HTERT RPE-1 (cell line): Measurements from ENCODE around the gene PDE4A.

Source experiments
- in situ Hi-C: fragments of 300-500 bp; cut with MboI; formaldehyde crosslinking; loops from 4 replicates; pipeline ENCODE4 v1.14.3; 2020; ENCODE audit warnings: low sequenced_read_pairs

Gene PDE4A

DNA sequence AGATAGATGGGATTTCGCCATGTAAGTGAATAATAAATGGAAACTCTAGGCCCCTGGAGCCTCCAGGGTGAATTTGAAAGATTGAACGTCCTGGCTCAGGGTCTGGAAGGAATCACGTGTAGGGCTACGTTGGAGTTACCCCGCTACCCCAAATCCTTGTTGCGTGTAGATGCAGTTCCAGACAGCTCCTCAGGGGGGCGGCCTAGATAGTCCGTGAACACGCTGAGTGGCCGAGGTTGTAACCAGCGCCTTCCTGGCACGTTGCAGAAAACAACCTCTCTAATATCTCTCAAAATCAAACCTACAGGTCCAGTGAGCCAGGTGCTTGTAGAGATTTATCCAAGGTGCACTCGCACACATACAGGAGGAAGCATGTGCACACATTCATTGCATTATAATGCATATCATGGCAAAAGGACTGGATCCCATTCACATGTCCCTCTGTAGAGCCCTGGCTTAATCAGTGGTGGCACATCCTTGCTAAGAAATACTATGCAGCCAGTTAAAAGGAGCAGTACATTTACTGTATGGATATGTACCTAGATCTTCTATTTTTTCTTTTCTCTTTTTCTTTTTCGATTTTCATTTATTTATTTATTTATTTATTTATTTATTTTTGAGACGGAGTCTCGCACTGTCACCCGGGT, 85.4 kb downstream of the PDE4A start:
- in situ Hi-C loops, result no loop called here

DNA sequence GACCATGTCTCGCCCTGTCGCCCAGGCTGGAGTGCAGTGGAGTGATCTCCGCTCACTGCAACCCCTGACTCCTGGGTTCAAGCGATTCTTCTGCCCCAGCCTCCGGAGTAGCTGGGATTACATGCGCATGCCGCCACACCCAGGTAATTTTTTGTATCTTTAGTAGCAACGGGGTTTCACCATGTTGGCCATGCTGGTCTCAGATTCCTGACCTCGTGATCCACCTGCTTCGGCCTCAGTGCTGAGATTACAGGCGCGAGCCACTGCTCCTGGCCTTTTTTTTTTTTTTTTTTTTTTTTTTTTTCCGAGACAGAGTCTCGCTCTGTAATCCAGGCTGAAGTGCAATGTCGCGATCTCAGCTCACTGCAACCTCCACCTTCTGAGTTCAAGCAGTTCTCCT, 87.7 kb downstream of the PDE4A start:
- in situ Hi-C loops, result no loop called here

DNA sequence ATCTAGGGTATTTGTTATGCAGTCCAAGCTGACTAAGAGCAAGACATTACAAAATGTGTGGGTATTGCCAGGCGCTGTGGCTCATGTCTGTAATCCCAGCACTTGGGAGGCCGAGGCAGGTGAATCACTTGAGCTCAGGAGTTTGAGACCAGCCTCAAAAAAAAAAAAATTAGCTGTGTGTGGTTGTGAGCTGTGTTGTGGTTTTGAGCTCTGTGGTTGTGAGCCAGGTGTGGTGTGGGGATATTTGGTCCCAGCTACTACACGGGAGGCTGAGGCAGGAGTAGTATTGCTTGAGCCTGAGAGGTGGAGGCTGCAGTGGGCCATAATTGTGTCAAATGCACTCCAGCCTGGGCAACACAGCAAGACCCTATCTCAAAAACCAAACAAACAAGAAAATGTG, 88.4 kb downstream of the PDE4A start:
- in situ Hi-C loops, result no loop called here

DNA sequence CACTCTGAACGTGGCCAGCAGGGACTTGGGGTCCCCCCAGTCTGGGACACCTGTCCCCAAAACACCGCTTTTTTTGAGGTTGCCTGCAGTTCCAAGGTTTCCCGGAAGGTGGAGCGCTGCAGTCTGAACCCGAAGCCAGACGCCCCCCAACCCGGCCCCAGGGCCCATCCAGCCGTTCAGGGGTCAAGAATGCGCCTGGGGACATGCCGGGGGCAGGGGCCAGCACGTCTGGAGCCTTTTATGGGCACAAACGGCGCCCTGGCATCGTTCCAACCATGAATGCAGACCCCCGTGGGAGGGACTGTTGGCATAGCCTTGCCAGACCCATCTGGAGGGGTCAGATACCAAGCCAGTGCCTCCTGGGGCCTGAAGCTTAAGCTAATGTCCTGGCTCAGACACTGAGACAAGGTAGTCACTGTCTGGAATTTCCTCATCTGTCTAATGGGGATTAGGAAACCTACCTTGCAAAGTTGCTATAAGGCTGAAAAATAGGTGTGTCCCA, 90.0 kb downstream of the PDE4A start:
- in situ Hi-C loops, result no loop called here

DNA sequence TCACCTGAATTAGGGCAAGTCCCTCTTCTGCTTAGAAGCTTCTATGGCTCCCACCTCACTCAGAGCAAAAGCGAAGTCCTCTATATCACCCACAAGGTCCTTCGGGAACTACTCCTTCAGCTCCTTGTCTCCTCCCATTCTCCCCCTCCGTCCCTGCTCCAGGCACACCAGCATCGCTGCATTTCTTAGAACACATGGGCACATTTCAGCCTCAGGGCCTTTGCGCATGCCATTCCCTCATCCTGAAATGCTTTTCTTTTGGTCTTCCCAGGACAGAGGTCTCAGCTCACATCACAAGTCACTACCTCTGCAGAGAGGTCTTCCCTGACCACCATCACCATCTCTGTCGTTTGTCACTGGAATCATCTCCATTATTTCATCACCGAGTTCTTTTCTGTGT, 92.9 kb downstream of the PDE4A start:
- in situ Hi-C loops, result no loop called here

DNA sequence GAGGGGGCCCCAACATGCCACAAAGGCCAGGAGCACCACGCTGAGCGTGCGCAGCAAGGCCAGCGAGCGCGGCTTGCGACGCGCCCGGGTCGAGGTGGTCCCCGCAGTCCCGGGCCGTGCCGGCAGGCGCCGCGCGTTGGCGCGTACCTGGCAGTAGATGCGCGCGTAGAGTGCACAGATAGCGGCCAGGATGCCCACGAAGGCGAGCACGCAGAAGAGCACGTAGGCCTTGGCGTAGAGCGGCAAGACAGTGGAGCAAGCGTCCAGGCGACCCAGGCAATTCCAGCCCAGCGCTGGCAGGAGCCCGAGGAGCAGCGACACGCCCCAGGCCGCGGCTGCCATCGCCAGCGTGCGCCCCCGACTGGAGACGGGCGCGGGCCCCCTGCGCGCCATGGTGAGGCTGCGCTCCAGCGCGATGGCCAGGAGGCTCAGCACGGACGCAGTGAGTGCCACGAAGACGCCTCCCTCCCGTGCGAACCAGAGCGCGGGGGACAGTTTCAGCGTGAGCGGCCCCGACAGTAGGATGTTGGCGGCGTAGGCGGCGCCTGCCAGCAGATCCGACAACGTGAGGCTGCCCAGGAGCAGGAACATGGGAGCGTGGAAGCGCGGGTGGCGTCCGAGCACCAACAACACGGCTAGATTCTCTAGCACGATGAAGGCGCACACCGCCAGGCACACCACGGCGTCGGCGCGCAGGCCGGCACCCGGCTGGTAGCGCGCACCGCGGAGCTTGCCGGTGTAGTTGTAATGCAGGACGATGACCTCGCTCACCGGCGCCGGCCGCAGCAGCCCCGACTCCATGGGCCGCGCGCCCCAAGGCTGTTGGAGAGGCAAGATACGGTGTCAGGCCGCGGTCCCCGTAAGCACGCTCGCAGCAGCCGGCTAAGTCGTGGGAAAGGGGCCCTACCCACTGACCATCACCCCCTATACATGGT, 94.1 kb downstream of the PDE4A start:
- in situ Hi-C loops, result no loop called here

GRCh38 chr19:10516064-10516385, 95.7 kb downstream of the PDE4A start:
- in situ Hi-C loops, result no loop called here

DNA sequence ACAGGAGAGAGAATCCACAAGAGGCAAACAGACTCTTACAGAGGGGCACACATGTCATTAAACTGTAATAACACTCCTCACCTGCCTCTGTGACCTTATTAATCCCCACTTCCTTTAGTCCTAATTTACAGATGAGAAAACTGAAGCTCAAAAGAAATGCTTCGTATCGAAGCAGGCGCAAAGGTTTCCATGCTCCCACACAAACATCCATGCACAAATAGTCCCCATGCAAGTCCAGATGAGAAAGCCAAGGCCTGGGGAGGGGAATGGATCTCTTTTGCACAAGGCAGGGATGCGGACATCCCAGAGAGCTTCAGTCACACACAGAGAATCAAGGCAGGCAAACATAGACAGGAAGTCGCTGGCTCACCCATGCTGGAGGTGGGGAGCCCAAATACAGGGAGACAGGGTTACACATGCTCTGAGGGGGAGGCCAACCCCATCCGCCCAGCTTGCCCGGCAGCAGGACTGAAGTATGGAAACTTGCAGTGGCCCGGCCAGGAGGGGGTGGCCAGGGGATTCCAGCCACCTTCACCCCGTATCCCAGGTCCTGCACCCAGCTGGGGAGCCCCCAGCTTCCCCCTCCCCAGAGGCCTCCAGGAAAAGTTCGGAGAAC, 96.4 kb downstream of the PDE4A start:
- in situ Hi-C loops, result no loop called here

DNA sequence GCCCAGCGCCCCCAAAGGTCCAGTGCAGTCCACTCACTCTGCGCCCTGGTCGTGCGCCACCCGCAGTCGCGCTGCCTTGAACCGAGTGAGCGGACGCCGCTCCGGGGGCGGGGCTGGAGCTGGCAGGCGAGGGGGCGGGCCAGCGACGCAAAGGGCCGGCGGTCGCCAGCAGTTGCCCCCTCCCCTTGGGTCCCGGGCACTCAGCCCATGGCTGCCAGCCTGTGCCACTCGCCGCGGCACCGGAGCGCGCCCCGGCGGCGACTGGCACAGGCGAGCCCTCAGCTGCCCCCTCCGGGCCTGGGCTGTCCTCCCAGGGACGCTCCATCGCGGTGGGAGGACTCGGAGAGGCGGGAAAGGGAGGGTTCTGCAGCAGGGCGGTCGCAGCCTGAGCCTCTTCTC, 97.0 kb downstream of the PDE4A start, which contains the start of gene S1PR5:
S1PR5 (minus strand) TSS at position 87 of the 399 bp plus-strand sequence. CDS start 2,436 bp downstream, outside the sequence.
- in situ Hi-C loops, result no loop called here

- in situ Hi-C loops, result no loop called here
Observed at GRCh38 chr19:10517760-10518443, 97.6 kb downstream of the PDE4A start.

GRCh38 chr19:10518444-10519361, 98.4 kb downstream of the PDE4A start:
- in situ Hi-C loops, result no loop called here
